ENCODE measurements around the gene POMT1.

Gene POMT1

GRCh38 chr9:131495785-131496184, 6.9 kb upstream of the POMT1 start:
- H3K36me3 ChIP-seq (ENCODE audit: control insufficient read depth in 2 of 2, insufficient read depth in 1 of 2, low read length in 2 of 2): peaks cover 21 to 99% of the 10 kb centered on the region in 2 experiments; a peak in 2 of 3 replicates
- peaks cover 1% of the 10 kb centered on the region; the same call in 1 of the 2 replicates for H3K4me1 ChIP-seq (ENCODE audit: control insufficient read depth, insufficient read depth, low read length)
- H3K4me3 ChIP-seq (ENCODE audit: low read depth, low read length): no peak overlapping the region
- H3K9me3 ChIP-seq (ENCODE audit: control insufficient read depth, insufficient read depth, low read depth, low read length): no peaks in the 10 kb centered on the region
- ChIA-PET CTCF (interaction anchor here (0.6 to 0.9 kb wide), 3 partner anchors 11 to 84 kb away, joined by 3 to 4 read pairs (median 4); no protein-coding TSS in a partner anchor), POLR2A (no interaction called here)
- H3K27ac ChIP-seq (ENCODE audit: extremely low read depth, low read depth, low read length): no peak overlapping the region
- no peak for TF ChIP-seq ZNF626 (tag by site-specific recombination; IDR thresholded peaks at IDR 0.05)
- TF ChIP-seq SP3 (tag by site-specific recombination; IDR thresholded peaks at IDR 0.05): no peak
- no peak for TF ChIP-seq ZSCAN30 (tag by site-specific recombination; IDR thresholded peaks at IDR 0.05)
- no peak for TF ChIP-seq HOXD13 (CRISPR knock-in tag; IDR thresholded peaks at IDR 0.05; ENCODE audit: borderline replicate concordance)
- no peak for TF ChIP-seq PRDM6 (tag by site-specific recombination; IDR thresholded peaks at IDR 0.05)
- no peak for TF ChIP-seq ZBTB44 (tag by site-specific recombination; IDR thresholded peaks at IDR 0.05)
- TF ChIP-seq ZNF157 (tag by site-specific recombination; IDR thresholded peaks at IDR 0.05): no peak
- TF ChIP-seq ZNF114 (tag by site-specific recombination; IDR thresholded peaks at IDR 0.05): no peak
- no peak for TF ChIP-seq ZNF175 (tag by site-specific recombination; IDR thresholded peaks at IDR 0.05)

- TF ChIP-seq GLIS2 (tag by site-specific recombination; IDR thresholded peaks at IDR 0.05) (peak; percentile 70), ZNF248 (tag by site-specific recombination; IDR thresholded peaks at IDR 0.05) (no peak), ZNF324 (tag by site-specific recombination; IDR thresholded peaks at IDR 0.05) (no peak), ZNF585B (tag by site-specific recombination; IDR thresholded peaks at IDR 0.05) (no peak), ZNF600 (tag by site-specific recombination; IDR thresholded peaks at IDR 0.05) (peak; percentile 71), ZNF391 (tag by site-specific recombination; IDR thresholded peaks at IDR 0.05; ENCODE audit: borderline replicate concordance, low read depth) (peak; percentile 25; the same call in 1 of the 2 replicates), ZFHX2 (tag by site-specific recombination; conservative IDR thresholded peaks at IDR 0.05) (no peak), ZNF610 (tag by site-specific recombination; IDR thresholded peaks at IDR 0.05; ENCODE audit: borderline replicate concordance) (no peak), ZNF513 (tag by site-specific recombination; IDR thresholded peaks at IDR 0.05) (no peak), GLIS1 (tag by site-specific recombination; IDR thresholded peaks at IDR 0.05) (peak; percentile 41; the same call in 1 of the 2 replicates), ZNF366 (tag by site-specific recombination; conservative IDR thresholded peaks at IDR 0.05) (0 out of 2 replicates have a peak, but pooled peaks have one; percentile 22), ZNF792 (tag by site-specific recombination; IDR thresholded peaks at IDR 0.05) (no peak), ZBTB26 (tag by site-specific recombination; optimal IDR thresholded peaks at IDR 0.05) (no peak), ZBTB11 (tag by site-specific recombination; conservative IDR thresholded peaks at IDR 0.05; ENCODE audit: low read depth) (no peak), ZBTB20 (tag by site-specific recombination; IDR thresholded peaks at IDR 0.05) (no peak)
- CTCF ChIA-PET: interaction anchor here (0.6 to 1.6 kb wide), 4 partner anchors 9 to 147 kb away, joined by 3 to 5 read pairs (median 4); no protein-coding TSS in a partner anchor
- H3K27ac ChIP-seq (ENCODE audit: extremely low read depth, low read depth, low read length): peak overlapping the region; percentile 41; the same call in 1 of the 2 replicates
- POLR2A ChIA-PET: no interaction called here
- no peaks in the 10 kb centered on the region for H3K9me3 ChIP-seq (ENCODE audit: control insufficient read depth, insufficient read depth, low read depth, low read length)
- H3K4me3 ChIP-seq (ENCODE audit: low read depth, low read length): no peak overlapping the region
- peaks cover 21 to 93% of the 10 kb centered on the region in 2 experiments; a peak in 2 of 3 replicates for H3K36me3 ChIP-seq (ENCODE audit: control insufficient read depth in 2 of 2, insufficient read depth in 1 of 2, low read length in 2 of 2)
- peaks cover 4% of the 10 kb centered on the region; the same call in 1 of the 2 replicates for H3K4me1 ChIP-seq (ENCODE audit: control insufficient read depth, insufficient read depth, low read length)
Measured at GRCh38 chr9:131496844-131497405, 5.8 kb upstream of the POMT1 start.
